NCI-H1694 treated with DMSO at 0.1 percent for 48 hours (cell line): ENCODE results near the gene DUSP11.
"Not testable (repeated sequence)": the region's sequence is repeated elsewhere in the genome, so short reads cannot be mapped to it uniquely, and the experiment has no call there.

Experiments used
- DNase-seq: peaks from one replicate; lab custom pipeline; 2025; lab: John Stamatoyannopoulos, UW

DUSP11 gene

DNA sequence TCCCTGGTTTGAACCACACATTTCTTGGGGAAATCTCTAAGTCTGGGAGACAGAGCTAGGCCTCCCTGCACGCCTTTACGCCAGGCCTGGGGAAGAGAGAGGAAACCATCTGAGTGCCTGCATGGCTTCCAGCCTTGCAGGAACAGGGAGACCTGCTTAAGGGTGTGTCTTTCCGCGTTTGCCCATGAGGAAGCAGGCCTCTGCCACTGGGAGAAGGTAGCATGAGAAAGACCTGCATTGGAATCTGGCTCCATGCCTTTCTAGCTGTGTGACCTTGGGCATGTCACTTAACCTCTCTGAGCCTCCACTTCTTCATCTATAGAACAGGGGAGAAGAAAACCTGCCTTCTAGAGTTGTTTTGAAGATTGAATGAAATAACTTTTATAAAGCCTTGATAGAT lies 62.2 kb downstream of the DUSP11 start:
- DNase-seq, result not testable (repeated sequence)

DNA sequence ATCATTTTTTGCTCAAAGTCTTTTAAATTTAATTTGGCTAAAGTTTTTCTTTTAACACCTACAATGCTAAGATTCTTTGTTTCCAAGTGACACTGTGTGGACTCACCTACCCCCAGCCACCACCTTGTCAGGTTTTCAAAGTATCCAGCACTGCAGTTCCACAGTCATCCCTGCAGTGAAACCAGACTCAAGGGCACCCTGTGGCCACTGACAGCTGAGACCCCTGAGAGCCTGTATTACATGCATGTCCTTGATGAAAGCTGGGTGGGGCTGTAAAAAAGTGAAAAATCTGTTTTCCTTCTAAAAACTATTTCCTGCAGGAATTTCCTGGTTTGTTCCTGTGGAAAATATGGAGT lies 62.7 kb downstream of the DUSP11 start:
- DNase-seq, result no peak

DNA sequence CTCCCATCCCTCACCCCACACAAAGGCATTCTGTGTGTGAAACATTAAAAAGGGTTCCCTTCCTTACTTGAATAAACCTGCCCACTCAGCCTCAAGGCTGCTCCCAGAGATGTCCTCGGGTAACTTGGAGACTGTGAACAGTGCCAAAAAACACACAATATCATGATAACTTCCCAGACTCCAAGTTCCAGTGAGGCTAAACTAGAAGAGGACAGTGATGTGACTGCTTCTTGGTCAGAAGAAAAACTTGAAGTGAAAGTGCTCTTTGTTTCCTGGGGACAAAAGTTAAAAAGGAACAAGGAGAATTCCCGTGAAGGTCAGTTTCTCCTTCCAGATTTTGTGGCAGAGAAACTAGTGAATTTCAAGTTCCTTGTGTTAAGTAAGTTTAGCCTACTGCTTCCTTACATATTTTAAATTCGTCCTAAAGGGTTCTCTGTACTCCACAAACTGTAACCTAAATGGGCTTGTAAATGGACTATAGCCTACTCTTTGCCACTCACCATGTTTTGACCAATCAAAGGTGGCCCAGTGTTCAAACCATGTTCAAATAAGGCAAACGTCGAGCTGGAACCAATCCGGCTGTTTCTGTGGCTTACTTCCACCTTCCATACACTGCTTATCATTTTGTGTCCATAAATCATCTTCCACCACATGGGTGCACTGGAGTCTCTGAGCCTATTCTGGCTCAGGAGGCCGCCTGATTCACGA lies 63.2 kb downstream of the DUSP11 start:
- DNase-seq, result no peak

DNA sequence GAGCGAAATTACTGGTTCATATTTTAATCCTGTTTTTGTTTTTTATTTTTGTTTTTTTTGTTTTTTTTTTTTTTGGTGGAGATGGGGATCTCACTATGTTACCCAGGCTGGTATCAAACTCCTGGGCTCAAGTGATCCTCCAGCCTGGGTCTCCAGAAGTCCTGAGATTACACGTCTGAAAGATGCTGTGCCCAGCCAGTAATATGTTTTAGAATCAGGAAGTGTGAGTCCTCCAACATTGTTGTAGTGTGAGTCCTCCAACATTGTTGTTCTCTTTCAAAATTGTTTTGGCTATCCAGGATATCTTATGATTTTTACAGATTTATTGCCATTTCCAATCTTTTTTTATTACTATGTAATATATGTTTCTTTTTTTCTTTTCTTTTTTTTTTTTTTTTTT lies 65.8 kb downstream of the DUSP11 start:
- DNase-seq, result no peak
